ENCODE measurements around the gene HES3.

HES3 gene

GRCh38 chr1:6245086-6245868, 1.3 kb downstream of the HES3 start:
- peak in 41 of 51 donors; percentile 4 to 74 (median 44) for DNase-seq

- peak in 7 of 51 donors; percentile 14 to 41 (median 25) for DNase-seq
Measured at GRCh38 chr1:6245869-6246496, 2.0 kb downstream of the HES3 start.

GRCh38 chr1:6246497-6247467, 2.8 kb downstream of the HES3 start:
- peak in 47 of 51 donors; percentile 17 to 83 (median 54) for DNase-seq

GRCh38 chr1:6247651-6248050, 3.7 kb downstream of the HES3 start:
- no peak for DNase-seq

GRCh38 chr1:6248161-6248776, 4.3 kb downstream of the HES3 start:
- no peak for DNase-seq

GRCh38 chr1:6248932-6249738, 5.2 kb downstream of the HES3 start:
- no peak for DNase-seq

GRCh38 chr1:6249739-6250689, 6.0 kb downstream of the HES3 start:
- no peak for DNase-seq

- DNase-seq: no peak
Measured at GRCh38 chr1:6251233-6251632, 7.3 kb downstream of the HES3 start.

GRCh38 chr1:6251681-6252373, 7.8 kb downstream of the HES3 start:
- no peak for DNase-seq

- DNase-seq: no peak
Measured at GRCh38 chr1:6252374-6252710, 8.4 kb downstream of the HES3 start.

GRCh38 chr1:6253380-6253779, 9.4 kb downstream of the HES3 start:
- no peak for DNase-seq

GRCh38 chr1:6254691-6255090, 10.7 kb downstream of the HES3 start:
- DNase-seq: no peak

- DNase-seq: no peak
Measured at GRCh38 chr1:6256645-6257044, 12.7 kb downstream of the HES3 start.

GRCh38 chr1:6257541-6258069, 13.6 kb downstream of the HES3 start:
- DNase-seq: no peak

GRCh38 chr1:6258675-6259074, 14.7 kb downstream of the HES3 start:
- DNase-seq: no peak

- DNase-seq: peak in 37 of 51 donors; percentile 6 to 61 (median 32)
Measured at GRCh38 chr1:6259491-6260362, 15.7 kb downstream of the HES3 start.

GRCh38 chr1:6260433-6260934, 16.5 kb downstream of the HES3 start:
- DNase-seq: no peak
